Esophagus muscularis mucosa (tissue), 2 donors: ENCODE data around the gene SLC8A1.

Experiments used
- EP300 ChIP-seq: sonication (generic); formaldehyde crosslinking; IDR thresholded peaks from one replicate; pipeline ENCODE4 v1.6.1; 2017; ENCODE audit warnings: antibody characterized with exemption
- POLR2A ChIP-seq: fragments of 450-650 bp; IDR thresholded peaks from one replicate; pipeline ENCODE4 v1.6.1; 2017; ENCODE audit warnings: antibody characterized with exemption, moderate library complexity, mild to moderate bottlenecking, low read depth

GRCh38 chr2:40324656-40325055, 127.2 kb downstream of the SLC8A1 start:
- no peak for TF ChIP-seq POLR2A
- no peak for TF ChIP-seq EP300
